HG03108 (cell line): ENCODE results near the gene B3GNT5.

Experiments used
- ATAC-seq: cut with Tn5 transposase; IDR thresholded peaks from one replicate; pipeline ENCODE4 v1.9.1; 2021; ENCODE audit warnings: moderate library complexity; ENCODE audit not compliant: unreplicated experiment

Gene B3GNT5

GRCh38 chr3:183252973-183253527, at the start of gene B3GNT5:
TSS of gene B3GNT5 (plus strand) at chr3:183253253. CDS start at chr3:183269799, 16,546 bp downstream.
- ATAC-seq: no peak

DNA sequence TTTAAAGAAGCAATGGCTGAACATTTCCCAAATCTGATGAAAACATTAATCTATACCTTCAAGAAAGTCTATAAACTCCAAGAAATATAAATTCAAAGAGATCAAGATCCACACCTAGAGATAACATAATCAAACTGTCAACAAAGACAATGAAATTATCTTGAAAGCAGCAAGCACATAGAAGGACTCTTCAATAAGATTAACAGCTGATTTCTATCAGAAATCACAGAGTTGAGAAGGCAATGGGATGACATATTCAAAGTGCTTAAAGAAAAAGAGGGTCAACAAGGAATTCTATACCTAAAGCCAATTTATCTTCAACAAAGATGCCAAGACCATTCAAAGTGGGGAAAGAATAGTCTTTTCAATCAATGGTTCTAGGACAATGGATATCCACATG, 49.4 kb upstream of the B3GNT5 start:
- no peak for ATAC-seq

DNA sequence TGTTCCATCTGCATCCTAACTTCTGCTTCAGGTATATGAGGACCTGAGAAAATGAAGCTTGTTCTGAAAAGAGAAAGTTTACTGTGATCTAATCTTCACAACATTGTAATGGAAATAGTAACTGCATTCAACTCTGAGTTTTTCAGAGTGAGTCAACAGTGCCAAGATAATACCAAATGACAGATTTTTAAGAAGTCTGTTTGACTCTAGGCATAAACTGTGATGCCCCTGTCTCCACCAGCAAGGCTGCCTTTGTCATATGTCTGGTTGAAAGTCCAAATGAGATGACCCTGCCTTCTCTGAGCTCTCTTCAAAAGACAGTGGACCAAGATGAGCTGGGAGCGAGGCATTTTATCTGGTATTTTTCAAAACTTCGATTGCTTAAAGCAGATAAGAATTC, 44.8 kb upstream of the B3GNT5 start:
- no peak for ATAC-seq

- no peak for ATAC-seq
Measured at GRCh38 chr3:183208800-183209199, 44.3 kb upstream of the B3GNT5 start.

- no peak for ATAC-seq
Measured at GRCh38 chr3:183210341-183210740, 42.7 kb upstream of the B3GNT5 start.

DNA sequence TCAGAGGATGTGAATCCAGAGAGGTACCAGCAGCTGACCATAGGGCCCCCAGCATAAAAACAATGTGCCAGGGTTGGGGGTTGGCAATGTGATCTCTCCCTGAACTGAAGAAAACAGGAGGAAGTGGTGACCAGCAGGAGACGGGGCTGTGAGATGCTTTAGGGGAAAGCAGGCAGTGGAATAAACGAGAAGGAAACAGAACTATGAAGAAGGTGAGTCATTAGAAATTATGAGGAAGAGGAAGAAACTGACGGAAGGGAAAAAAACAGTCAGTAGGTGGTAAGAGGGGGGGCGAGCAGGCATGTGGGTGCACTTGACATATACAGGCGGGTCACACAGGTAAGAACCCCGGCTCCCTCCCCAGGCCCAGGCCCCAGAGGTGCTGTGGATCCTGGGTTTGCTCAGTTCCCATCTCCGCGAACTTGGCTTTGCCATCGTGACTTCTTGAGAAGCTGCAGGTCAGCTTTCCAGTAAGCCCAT, 42.2 kb upstream of the B3GNT5 start:
- ATAC-seq: no peak

- ATAC-seq: no peak
Measured at GRCh38 chr3:183211352-183211751, 41.7 kb upstream of the B3GNT5 start.

DNA sequence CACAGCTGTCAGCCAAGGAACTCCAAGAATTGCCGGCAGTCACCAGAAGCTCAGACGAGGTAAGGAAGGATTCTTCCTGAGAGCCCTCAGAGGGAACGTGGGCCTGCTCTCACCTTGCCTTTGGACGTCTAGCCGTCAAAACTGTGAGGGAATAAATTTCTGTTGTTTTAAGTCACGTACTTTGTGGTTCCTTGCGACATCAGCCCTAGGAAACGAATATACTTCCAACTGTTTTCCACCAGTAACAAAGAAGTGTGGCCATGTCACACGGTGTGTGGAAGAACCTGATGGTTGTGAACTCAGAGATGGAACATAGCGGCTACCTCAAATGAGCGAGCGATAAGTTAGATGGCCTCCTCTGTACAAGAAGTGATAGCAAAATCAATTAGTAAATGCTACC, 41.0 kb upstream of the B3GNT5 start:
- no peak for ATAC-seq

DNA sequence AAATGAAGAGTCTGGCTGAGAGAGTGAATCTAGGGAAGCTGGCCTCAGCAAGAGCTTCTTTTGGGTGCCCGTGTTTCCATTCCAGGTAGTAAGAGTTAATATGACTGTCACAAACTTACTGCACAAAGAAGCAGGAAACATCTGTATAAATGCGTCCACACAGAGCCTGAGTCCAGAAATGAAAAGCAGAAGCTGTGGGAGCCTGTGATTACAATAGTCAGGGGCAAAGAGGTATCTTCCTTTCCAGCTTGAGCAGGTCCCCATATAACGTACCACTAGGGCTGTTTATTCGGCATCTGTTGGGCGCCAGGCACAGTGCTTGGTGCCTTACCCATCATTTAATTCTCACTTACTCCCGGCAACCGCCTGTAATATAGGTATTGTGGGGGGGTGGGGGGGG, 40.5 kb upstream of the B3GNT5 start:
- ATAC-seq: no peak

DNA sequence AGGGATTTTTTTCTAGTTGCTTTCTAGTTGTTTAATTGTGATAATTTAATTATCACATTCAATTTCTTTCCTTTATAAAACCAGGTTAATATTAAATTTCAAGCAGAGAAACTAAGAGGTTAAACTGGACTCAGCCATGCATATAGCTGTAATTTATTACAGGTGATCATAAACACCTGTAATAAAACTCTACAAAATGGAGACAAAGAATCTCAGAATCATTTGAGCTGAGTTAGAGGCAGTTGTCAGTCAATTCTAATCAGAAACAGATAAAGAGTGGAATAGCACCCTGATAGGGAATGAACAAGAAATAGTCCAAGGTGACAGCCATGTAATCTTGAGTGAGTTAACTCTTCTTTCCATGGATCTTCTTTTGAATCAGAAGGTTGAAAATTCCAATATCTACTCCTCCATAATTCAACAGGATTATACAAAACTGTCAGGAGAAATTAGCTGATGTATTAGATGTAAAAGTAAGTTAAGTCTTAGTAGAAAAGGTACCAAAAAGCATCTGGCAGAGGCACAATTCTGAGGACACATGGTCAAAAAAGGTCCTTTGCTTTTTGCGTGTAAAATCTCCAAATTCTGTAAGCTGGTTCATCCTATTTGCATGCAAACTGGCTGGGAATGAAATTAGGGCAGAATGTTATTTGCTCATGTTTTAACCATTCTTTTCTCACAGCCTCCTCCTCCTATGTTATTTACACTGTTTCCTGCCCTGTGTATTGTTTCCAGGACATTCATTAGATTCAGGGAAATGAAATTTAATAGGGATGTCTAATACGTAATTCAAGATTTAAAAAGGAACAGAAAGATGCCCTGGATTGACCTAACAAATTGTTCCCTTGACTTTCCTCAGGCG, 39.4 kb upstream of the B3GNT5 start:
- ATAC-seq: no peak

DNA sequence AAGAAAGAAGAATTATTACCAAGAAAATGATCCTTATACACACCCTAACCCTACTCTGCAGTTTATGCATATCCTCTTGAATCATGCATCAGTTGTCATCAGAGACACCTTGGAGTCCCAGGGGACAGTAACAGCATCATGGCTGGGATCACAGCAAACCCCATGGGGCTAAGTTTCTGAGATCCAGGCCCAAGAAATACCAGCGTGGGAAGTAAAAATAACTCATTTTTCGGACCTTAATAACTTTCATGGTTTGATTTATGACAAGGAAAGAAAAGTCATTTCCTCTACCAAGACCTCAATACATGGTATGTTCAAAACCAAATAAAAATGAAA, 38.8 kb upstream of the B3GNT5 start:
- ATAC-seq: no peak

GRCh38 chr3:183215591-183216202, 37.4 kb upstream of the B3GNT5 start:
- no peak for ATAC-seq

- ATAC-seq: no peak
Measured at GRCh38 chr3:183217548-183218332, 35.3 kb upstream of the B3GNT5 start.

DNA sequence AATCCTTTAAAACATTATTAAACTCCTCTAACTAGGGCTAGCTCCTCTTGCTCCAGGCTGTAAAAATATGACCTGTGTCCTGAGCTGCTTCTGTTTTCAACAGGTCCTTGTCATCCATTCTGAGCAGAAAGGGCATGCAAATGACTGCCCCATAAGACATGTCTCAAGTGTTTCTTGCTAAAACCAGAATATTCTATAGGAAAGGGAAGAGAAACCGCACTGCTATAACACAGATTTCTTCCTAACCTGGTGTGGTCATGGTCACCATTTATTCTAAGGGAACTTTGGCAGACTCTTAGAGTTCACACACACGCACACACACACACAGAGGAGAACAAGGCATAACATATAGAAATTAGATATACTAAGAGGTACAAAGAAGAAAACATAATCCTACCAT, 34.2 kb upstream of the B3GNT5 start:
- no peak for ATAC-seq

DNA sequence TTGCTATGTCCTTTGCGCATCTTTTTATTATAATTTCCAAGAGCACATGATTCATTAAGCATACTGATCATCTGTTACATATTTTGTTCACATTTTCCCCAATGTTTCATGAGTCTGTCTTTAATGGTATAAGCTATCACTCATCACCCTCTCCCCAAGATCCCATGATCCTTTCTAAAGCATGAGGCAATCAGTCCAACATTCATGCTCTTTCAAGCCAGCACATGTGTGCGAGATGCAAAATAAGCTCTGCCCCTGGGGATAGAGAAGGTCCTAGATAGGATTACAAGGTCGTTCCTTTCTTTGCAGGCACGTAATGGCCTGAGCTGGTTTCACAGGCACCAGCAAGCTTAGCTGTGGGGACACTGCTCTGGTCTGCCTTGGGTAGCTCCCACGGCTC, 32.2 kb upstream of the B3GNT5 start:
- no peak for ATAC-seq

DNA sequence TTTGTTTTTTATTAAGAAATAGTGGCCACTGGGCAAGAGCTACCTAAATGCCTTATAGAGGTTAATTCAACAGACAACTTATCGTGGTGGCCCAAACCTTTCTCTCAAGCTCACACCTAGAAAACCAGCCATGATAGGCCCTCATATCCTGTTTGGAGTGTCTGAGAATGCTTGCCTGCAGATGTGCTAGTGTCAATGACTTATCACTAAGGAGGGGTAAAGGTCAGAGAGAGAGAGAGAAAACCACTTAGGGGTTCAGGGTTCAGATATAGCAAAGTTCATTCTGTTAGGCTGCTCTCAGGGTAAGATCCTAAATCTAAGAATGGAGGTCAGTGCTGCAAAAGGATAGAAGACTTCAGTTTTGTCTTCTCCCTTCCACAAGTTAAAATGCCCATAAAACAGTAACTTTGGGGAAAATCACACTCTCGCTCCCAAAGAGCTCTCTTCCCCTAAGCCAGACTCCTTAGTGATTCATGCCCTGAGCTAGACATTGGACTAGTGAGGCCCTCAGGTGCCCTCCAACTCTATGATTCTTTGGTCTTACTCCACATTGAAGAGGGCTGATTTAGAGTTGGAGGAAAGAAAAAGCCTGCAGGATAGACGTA, 30.3 kb upstream of the B3GNT5 start:
- no peak for ATAC-seq

- ATAC-seq: no peak
Measured at GRCh38 chr3:183224180-183224970, 28.7 kb upstream of the B3GNT5 start.

GRCh38 chr3:183226333-183226890, 26.6 kb upstream of the B3GNT5 start:
- ATAC-seq: no peak

- ATAC-seq: no peak
Measured at GRCh38 chr3:183227586-183227985, 25.5 kb upstream of the B3GNT5 start.

DNA sequence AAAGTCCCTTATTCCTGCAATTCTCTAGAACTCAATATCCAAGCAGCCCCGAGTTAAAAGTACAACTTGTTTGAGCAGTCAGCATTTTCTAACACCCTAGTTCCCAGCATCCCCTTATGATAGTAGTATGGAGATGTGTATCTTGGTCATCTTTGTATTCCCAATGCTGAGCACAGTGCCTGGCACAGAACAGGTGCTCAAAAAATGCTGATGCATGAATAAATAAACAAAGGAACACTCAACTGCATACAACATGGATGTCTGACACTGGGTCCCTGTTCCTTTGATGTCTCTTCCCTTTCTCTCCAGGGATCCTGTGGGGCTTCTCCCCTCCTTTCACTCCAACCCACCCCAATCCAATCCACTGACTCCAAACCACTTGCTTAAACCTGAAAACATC, 23.9 kb upstream of the B3GNT5 start:
- ATAC-seq: no peak
